OCI-LY3 (cell line): ENCODE measurements around the gene ZSCAN22.

ENCODE experiments used
- H2AFZ ChIP-seq: fragments of 200-600, 300-600 bp; shearing (Covaris generic); 2 replicates; pipeline ENCODE4 v1.6.0; 2014; ENCODE audit warnings: antibody characterized with exemption, low read depth, low read length
- H3K27ac ChIP-seq: fragments of 200-600, 300-600 bp; sonication (generic); 2 replicates; pipeline ENCODE4 v1.5.1; 2014; ENCODE audit warnings: mild to moderate bottlenecking, low read length, moderate library complexity, mixed read lengths
- H3K27me3 ChIP-seq: fragments of 200-600, 300-600 bp; sonication (generic); 2 replicates; pipeline ENCODE4 v1.6.1; 2014; ENCODE audit warnings: low read depth, low read length, mixed read lengths
- H3K36me3 ChIP-seq: fragments of 200-600, 300-600 bp; sonication (generic); replicated peaks from 2 replicates; pipeline ENCODE3; 2014; ENCODE audit warnings: low read depth, low read length, mixed read lengths
- H3K4me1 ChIP-seq: fragments of 300-600, 200-600 bp; sonication (generic); 2 replicates; pipeline ENCODE4 v1.6.1; 2014; ENCODE audit warnings: low read length, mixed read lengths
- H3K4me2 ChIP-seq: fragments of 200-600, 300-600 bp; sonication (generic); 2 replicates; pipeline ENCODE4 v1.6.1; 2014; ENCODE audit warnings: low read length, mixed read lengths
- H3K4me3 ChIP-seq: fragments of 300-600, 200-600 bp; sonication (generic); 2 replicates; pipeline ENCODE4 v1.5.1; 2014; ENCODE audit warnings: antibody characterized with exemption, mild to moderate bottlenecking, low read length, moderate library complexity
- H3K79me2 ChIP-seq: fragments of 300-600, 200-600 bp; shearing (Covaris generic); 2 replicates; pipeline ENCODE4 v1.6.1; 2014; ENCODE audit warnings: mild to moderate bottlenecking, low read length, mixed read lengths
- H3K9ac ChIP-seq: fragments of 300-600, 200-600 bp; shearing (Covaris generic); 2 replicates; pipeline ENCODE4 v1.6.0; 2014; ENCODE audit warnings: mild to moderate bottlenecking, low read length, moderate library complexity
- H3K9me3 ChIP-seq: fragments of 200-600, 300-600 bp; shearing (Covaris generic); 2 replicates; pipeline ENCODE4 v1.6.1; 2014; ENCODE audit warnings: low read length, mixed read lengths; ENCODE audit not compliant: insufficient read depth
- H4K20me1 ChIP-seq: fragments of 200-600, 300-600 bp; sonication (generic); 2 replicates; pipeline ENCODE4 v1.6.1; 2016; ENCODE audit warnings: low read length, mixed read lengths; ENCODE audit not compliant: insufficient read depth
- CTCF ChIP-seq: fragments of 200-600, 300-600 bp; sonication (generic); IDR thresholded peaks from 2 replicates; pipeline ENCODE4 v1.5.1; 2014; ENCODE audit warnings: antibody characterized with exemption, low read length, low read depth
- EZH2phosphoT487 ChIP-seq: fragments of 200-600 bp; shearing (Covaris generic); IDR thresholded peaks from 2 replicates; pipeline ENCODE4 v1.6.1; 2018; ENCODE audit warnings: antibody characterized with exemption, mixed run types, low read depth

ZSCAN22 gene

GRCh38 chr19:58380662-58381459 is 54.1 kb downstream of the ZSCAN22 start, which contains the start of gene ZNF837:
Gene ZNF837 (minus strand): TSS chr19:58381030. CDS start chr19:58369332, 11,698 bp downstream.
- no peaks in the 10 kb centered on the region for H4K20me1 ChIP-seq
- peak within 1 kb of the TSS; percentile 84 for H3K4me3 ChIP-seq
- H3K4me2 ChIP-seq: peak within 1 kb of the TSS; percentile 97
- peak within 1 kb of the TSS; percentile 76 for H3K27ac ChIP-seq
- H3K4me1 ChIP-seq: peaks cover 26% of the 10 kb centered on the region
- peak within 1 kb of the TSS; percentile 84 for H3K9ac ChIP-seq
- no peaks in the 10 kb centered on the region for H3K27me3 ChIP-seq
- no peaks in the 10 kb centered on the region for H3K36me3 ChIP-seq
- peaks cover 26% of the 10 kb centered on the region for H3K79me2 ChIP-seq
- no peaks in the 10 kb centered on the region for H3K9me3 ChIP-seq
- TF ChIP-seq EZH2phosphoT487 (no peak), CTCF (0 out of 2 replicates have a peak, but pooled peaks have one; percentile 3)
- H2AFZ ChIP-seq: peak within 1 kb of the TSS; percentile 49

GRCh38 chr19:58381460-58382212 is 54.8 kb downstream of the ZSCAN22 start:
- H2AFZ ChIP-seq: no peak overlapping the region
- H3K4me1 ChIP-seq: peaks cover 27% of the 10 kb centered on the region

GRCh38 chr19:58382997-58383603 is 56.3 kb downstream of the ZSCAN22 start:
- Histone ChIP-seq H3K9me3 (no peaks in the 10 kb centered on the region), H3K4me3 (no peak overlapping the region), H3K27me3 (no peaks in the 10 kb centered on the region), H3K27ac (no peak overlapping the region), H2AFZ (no peak overlapping the region), H3K9ac (no peak overlapping the region), H3K4me1 (peaks cover 30% of the 10 kb centered on the region), H3K36me3 (peaks cover 7% of the 10 kb centered on the region), H3K4me2 (no peak overlapping the region), H3K79me2 (peaks cover 47% of the 10 kb centered on the region), H4K20me1 (peaks cover 8% of the 10 kb centered on the region)
- no peak for TF ChIP-seq EZH2phosphoT487
- TF ChIP-seq CTCF: no peak

More at GRCh38 chr19:58381460-58382212, 54.8 kb downstream of the ZSCAN22 start:
- Histone ChIP-seq H3K27ac (peak overlapping the region; percentile 22), H3K27me3 (no peaks in the 10 kb centered on the region), H3K9me3 (no peaks in the 10 kb centered on the region), H3K9ac (peak overlapping the region; percentile 53), H3K79me2 (peaks cover 33% of the 10 kb centered on the region), H3K36me3 (no peaks in the 10 kb centered on the region), H4K20me1 (no peaks in the 10 kb centered on the region), H3K4me2 (peak overlapping the region; percentile 61), H3K4me3 (peak overlapping the region; percentile 84)
- TF ChIP-seq CTCF: no peak
- no peak for TF ChIP-seq EZH2phosphoT487
